ENCODE measurements around the gene MFAP4.

MFAP4 gene

GRCh38 chr17:19386974-19387920 lies at the start of gene MFAP4:
Gene MFAP4 (minus strand): TSS chr17:19387190. CDS start chr17:19387155, 35 bp downstream.
- TF ChIP-seq CTCF (IDR thresholded peaks at IDR 0.05; ENCODE audit: borderline replicate concordance, control extremely low read depth, extremely low read depth, insufficient read depth, missing control alignments), result no peak
- DNase-seq (ENCODE audit: low spot score), result no peak
- in situ Hi-C loops (cut with MboI; ENCODE audit: low sequenced_read_pairs, unreplicated experiment), result no loop called here

- DNase-seq (ENCODE audit: low spot score), result no peak
- no peak for TF ChIP-seq CTCF (IDR thresholded peaks at IDR 0.05; ENCODE audit: borderline replicate concordance, control extremely low read depth, extremely low read depth, insufficient read depth, missing control alignments)
- in situ Hi-C loops (cut with MboI; ENCODE audit: low sequenced_read_pairs, unreplicated experiment), result no loop called here
Observed at GRCh38 chr17:19433727-19434340, 46.8 kb upstream of the MFAP4 start.

- DNase-seq (ENCODE audit: low spot score), result no peak
- in situ Hi-C loops (cut with MboI; ENCODE audit: low sequenced_read_pairs, unreplicated experiment), result no loop called here
- TF ChIP-seq CTCF (IDR thresholded peaks at IDR 0.05; ENCODE audit: borderline replicate concordance, control extremely low read depth, extremely low read depth, insufficient read depth, missing control alignments), result no peak
Observed at GRCh38 chr17:19433255-19433654, 46.3 kb upstream of the MFAP4 start.

- in situ Hi-C loops (cut with MboI; ENCODE audit: low sequenced_read_pairs, unreplicated experiment), result no loop called here
- no peak for TF ChIP-seq CTCF (IDR thresholded peaks at IDR 0.05; ENCODE audit: borderline replicate concordance, control extremely low read depth, extremely low read depth, insufficient read depth, missing control alignments)
Observed at GRCh38 chr17:19431691-19432090, 44.7 kb upstream of the MFAP4 start.

GRCh38 chr17:19426631-19427030 lies 39.6 kb upstream of the MFAP4 start:
- TF ChIP-seq CTCF (IDR thresholded peaks at IDR 0.05; ENCODE audit: borderline replicate concordance, control extremely low read depth, extremely low read depth, insufficient read depth, missing control alignments), result no peak
- no peak for DNase-seq (ENCODE audit: low spot score)
- in situ Hi-C loops (cut with MboI; ENCODE audit: low sequenced_read_pairs, unreplicated experiment), result no loop called here

More at GRCh38 chr17:19431691-19432090, 44.7 kb upstream of the MFAP4 start:
- DNase-seq (ENCODE audit: low spot score), result no peak

GRCh38 chr17:19424934-19425868 lies 38.2 kb upstream of the MFAP4 start:
- DNase-seq (ENCODE audit: low spot score), result no peak
- no peak for TF ChIP-seq CTCF (IDR thresholded peaks at IDR 0.05; ENCODE audit: borderline replicate concordance, control extremely low read depth, extremely low read depth, insufficient read depth, missing control alignments)
- in situ Hi-C loops (cut with MboI; ENCODE audit: low sequenced_read_pairs, unreplicated experiment), result no loop called here
